ENCODE results near the gene MYH15.

MYH15 gene

DNA sequence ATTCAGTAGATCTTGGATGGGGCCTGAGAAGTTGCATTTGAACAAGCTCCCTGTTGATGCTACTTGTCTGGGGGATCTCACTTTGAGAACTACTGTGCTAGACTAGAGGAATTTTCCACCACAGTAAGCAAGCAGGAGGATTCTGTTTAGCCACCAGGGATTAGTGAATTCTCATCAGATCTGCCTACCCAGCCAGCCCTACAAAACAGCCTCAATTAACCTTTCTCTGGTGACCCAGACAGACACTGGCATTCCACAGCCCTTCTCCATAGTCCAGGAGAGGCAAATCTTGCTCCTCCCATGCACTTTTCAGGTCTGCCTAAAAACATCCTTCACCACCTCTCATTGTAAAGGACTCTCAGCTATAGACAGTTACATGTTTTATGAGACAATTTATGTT is 16.7 kb upstream of the MYH15 start:
- TF ChIP-seq JUND (IDR thresholded peaks at IDR 0.05; ENCODE audit: low read depth): no peak
- DNase-seq (ENCODE audit: low read depth in 1 of 2, low spot score in 1 of 2): no peak
- in situ Hi-C loops (cut with HindIII; ENCODE audit: low pct_unique_long_range_greater_than_20kb, low sequenced_read_pairs): no loop called here

DNA sequence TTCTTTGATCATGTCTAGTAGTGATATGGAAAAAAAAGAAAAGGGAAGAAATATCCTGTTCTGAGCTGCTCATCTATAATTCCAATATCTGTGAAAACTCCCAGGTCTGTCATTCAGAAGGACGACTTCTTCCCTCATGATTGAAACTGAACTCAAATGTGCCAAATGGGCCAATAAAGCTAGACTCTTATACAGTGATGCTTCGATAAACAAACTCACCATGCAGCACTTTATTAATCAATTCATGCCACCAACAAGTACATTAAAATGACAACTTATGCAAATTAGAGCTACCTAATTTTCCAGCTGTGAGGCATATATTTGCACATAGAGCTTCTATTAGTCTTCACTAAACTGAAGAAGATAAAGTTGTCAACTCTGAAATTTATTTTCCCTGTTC is 15.6 kb upstream of the MYH15 start:
- TF ChIP-seq JUND (IDR thresholded peaks at IDR 0.05; ENCODE audit: low read depth): no peak
- DNase-seq (ENCODE audit: low read depth in 1 of 2, low spot score in 1 of 2): no peak
- in situ Hi-C loops (cut with HindIII; ENCODE audit: low pct_unique_long_range_greater_than_20kb, low sequenced_read_pairs): no loop called here

DNA sequence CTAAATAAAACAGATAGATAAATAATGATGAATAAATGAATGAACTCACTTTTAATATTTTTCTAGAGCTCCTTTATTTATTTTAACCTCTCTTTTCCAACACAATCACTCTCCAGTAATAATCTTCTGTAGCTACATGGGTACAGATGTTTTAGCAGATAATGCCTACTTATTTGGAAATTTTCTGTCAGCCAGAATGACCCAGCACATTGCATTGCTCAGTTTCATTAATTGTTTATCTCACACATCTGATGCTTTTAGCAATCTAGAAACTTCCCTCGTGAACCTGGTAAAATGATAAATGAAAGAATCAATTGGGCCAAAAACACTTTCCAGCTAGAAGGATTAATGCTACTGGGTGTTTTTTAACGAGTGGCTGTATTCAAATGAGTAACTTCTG is 14.9 kb upstream of the MYH15 start:
- DNase-seq (ENCODE audit: low read depth in 1 of 2, low spot score in 1 of 2): no peak
- in situ Hi-C loops (cut with HindIII; ENCODE audit: low pct_unique_long_range_greater_than_20kb, low sequenced_read_pairs): no loop called here
- no peak for TF ChIP-seq JUND (IDR thresholded peaks at IDR 0.05; ENCODE audit: low read depth)

DNA sequence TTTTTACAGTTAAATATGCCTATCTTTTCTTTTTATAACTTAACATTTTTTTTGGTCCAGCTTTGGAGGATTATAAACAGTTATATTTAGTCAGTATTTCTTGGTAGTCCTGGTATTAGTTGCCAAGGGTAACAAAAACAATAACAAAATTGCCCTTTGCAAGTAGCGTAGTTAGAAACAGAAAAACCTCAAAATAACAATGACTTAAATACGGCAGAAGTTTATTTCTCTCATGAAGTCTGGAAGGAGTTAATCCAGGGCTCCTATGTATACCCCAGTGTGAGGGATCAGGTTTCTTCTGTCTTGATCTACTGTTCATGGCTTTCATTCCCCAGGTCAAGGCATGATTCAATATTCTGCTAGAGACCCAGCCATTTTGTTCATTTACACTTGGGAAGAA is 14.1 kb upstream of the MYH15 start:
- TF ChIP-seq JUND (IDR thresholded peaks at IDR 0.05; ENCODE audit: low read depth): no peak
- DNase-seq (ENCODE audit: low read depth in 1 of 2, low spot score in 1 of 2): no peak
- in situ Hi-C loops (cut with HindIII; ENCODE audit: low pct_unique_long_range_greater_than_20kb, low sequenced_read_pairs): no loop called here

DNA sequence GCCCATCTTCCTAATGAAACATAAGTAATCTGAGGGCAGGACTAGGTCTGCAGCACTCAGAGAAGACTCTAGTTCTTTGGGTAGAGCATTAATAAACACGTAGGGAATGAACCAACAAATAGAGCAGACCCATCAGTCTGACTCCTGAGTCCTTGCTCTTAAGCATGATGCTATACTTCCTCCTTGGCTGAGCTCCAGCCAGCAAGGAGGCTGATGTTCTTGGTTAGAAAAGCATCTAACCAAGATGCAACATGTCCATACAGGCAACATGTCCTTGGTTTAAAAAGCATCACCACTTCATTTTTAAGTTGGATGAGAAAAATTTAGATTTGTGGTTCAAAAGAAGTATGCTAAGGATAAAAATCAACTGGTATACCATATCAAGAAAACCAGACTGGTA is 8.5 kb upstream of the MYH15 start:
- DNase-seq (ENCODE audit: low read depth in 1 of 2, low spot score in 1 of 2): peak in 1 of 2 experiments; percentile 12
- in situ Hi-C loops (cut with HindIII; ENCODE audit: low pct_unique_long_range_greater_than_20kb, low sequenced_read_pairs): no loop called here
- no peak for TF ChIP-seq JUND (IDR thresholded peaks at IDR 0.05; ENCODE audit: low read depth)

DNA sequence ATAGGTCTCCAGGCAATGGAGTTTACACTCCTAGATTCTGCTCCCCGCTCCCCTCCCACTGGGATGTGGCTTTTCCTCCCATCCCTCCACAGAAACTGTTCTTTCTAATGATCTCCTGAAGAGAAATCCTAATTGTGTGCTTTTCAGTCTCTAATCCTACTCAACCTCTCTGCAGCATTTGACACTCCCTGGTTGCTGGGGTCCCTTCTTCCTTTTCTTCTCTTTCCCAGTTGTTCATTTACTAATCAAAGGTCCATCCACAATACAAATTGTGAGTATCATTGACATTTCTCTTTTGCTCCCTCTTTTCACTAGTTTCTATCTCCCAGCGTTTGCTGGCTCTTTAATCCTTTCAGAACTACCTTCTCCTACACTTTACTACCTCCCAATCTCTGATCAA is 6.5 kb upstream of the MYH15 start:
- no peak for DNase-seq (ENCODE audit: low read depth in 1 of 2, low spot score in 1 of 2)
- in situ Hi-C loops (cut with HindIII; ENCODE audit: low pct_unique_long_range_greater_than_20kb, low sequenced_read_pairs): no loop called here
- TF ChIP-seq JUND (IDR thresholded peaks at IDR 0.05; ENCODE audit: low read depth): no peak

DNA sequence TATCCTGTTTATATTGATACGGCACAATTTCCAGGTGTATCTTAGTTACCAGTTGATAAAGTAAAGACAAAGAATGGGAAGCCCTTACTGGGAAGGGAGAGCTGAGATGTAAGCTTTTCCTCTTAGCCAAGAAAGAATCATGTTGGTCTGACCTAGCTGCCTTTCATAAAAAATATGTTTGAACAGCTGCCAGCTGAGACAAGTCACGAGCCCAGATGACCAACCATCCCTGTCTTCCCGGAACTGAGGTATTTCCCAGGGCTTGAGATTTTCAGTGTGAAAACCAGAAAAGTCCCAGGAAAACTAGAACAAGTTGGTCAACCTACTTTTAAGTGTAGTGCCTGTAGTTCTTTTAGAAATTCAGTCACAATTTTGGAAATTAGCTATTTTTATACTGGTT is 3.6 kb upstream of the MYH15 start:
- in situ Hi-C loops (cut with HindIII; ENCODE audit: low pct_unique_long_range_greater_than_20kb, low sequenced_read_pairs): no loop called here
- DNase-seq (ENCODE audit: low read depth in 1 of 2, low spot score in 1 of 2): no peak
- TF ChIP-seq JUND (IDR thresholded peaks at IDR 0.05; ENCODE audit: low read depth): no peak

DNA sequence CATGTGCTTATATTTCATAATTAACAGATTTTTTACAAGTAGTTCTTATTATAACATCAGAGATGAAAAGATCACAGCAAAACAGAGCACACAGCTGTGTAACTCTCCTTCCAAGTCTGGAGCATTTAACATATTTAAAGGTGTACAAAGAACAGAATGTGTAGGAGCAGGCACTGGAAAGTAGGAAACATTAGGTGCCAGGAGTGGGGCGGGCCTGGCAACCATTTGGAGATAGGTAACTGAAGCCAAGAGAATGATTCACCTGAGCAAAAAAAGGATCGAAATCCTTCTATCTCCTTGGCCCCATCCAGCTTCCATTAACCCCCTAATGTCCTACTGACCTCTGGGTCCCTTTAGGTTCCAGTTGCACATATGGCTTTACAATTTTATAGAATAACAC is 2.3 kb upstream of the MYH15 start:
- no peak for DNase-seq (ENCODE audit: low read depth in 1 of 2, low spot score in 1 of 2)
- no peak for TF ChIP-seq JUND (IDR thresholded peaks at IDR 0.05; ENCODE audit: low read depth)
- in situ Hi-C loops (cut with HindIII; ENCODE audit: low pct_unique_long_range_greater_than_20kb, low sequenced_read_pairs): no loop called here

DNA sequence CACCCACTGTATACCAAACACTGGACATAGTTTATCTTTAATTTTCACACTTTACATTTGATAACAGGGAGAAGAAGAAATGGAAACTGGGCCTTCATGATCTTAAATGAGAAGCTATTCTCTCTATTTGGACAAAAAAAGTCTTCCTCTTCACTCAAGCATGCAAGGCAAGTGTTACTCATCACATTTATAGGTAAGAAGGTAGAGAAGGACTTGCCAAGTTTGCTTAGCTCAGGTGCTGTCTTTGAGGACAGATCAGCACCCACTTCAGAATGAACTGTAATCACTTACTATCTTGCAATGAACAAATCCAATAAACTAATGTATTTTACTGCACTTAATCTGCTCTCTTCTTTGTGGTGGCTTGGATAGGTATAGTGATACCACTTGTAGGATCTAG is 1.1 kb upstream of the MYH15 start:
- no peak for DNase-seq (ENCODE audit: low read depth in 1 of 2, low spot score in 1 of 2)
- TF ChIP-seq JUND (IDR thresholded peaks at IDR 0.05; ENCODE audit: low read depth): no peak
- in situ Hi-C loops (cut with HindIII; ENCODE audit: low pct_unique_long_range_greater_than_20kb, low sequenced_read_pairs): no loop called here

DNA sequence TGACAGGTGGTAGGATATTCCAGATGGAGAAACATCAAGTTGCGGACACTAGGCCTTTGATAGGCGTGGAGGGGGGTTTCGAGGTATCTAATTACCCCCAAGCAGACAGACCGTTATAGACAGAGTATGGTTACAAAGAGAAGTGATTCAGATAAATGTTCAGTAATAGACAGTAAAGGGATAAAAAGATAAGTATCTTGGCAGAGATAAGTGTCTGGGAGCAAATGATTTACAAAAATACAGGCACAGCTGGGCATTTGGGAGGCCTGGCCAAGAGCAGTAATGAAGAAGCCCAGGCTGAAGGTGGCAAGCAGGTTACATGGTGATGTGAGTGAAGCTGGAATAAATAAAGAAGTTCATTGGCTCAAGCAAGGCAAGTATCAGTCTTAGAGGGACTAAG is 659 bp upstream of the MYH15 start:
- DNase-seq (ENCODE audit: low read depth in 1 of 2, low spot score in 1 of 2): no peak
- in situ Hi-C loops (cut with HindIII; ENCODE audit: low pct_unique_long_range_greater_than_20kb, low sequenced_read_pairs): no loop called here
- no peak for TF ChIP-seq JUND (IDR thresholded peaks at IDR 0.05; ENCODE audit: low read depth)

DNA sequence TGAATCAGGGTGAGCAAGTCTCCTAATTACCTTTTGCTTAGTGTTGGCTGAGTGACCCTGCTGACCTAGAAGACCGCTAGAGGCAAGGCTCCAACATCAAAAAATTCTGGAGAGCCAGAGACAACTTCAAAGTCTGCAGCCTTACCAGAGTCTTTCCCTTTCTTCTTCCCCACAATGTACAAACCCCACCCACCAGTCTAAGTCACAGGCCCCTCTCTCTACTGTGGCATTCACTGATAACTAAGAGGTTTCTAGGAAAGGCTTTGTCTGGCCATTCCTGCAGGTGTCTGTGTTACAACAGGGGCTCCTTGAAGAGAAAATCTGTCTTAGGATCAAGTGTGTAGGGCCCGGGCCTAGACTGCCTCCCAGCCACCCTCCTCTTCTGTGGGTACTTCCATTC is 525 bp downstream of the MYH15 start:
- no peak for TF ChIP-seq JUND (IDR thresholded peaks at IDR 0.05; ENCODE audit: low read depth)
- DNase-seq (ENCODE audit: low read depth in 1 of 2, low spot score in 1 of 2): no peak
- in situ Hi-C loops (cut with HindIII; ENCODE audit: low pct_unique_long_range_greater_than_20kb, low sequenced_read_pairs): no loop called here

DNA sequence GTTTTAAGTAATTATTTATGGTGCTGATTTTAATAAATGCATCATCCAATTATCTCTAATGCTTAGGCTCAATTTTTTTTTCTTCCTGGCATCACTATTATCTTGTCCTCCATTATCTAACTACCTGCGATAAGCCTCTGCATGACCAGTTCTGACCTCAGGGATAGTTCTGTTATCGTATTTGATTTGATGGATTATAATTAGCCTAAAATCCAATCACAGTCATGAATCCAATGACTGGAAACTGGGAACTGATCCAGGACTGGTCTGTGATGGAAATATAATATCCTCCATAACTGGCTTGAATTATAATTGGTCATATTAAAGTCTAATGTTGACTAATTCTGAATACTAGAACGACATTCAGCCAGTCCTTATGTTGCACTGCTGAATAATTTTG is 1.1 kb downstream of the MYH15 start:
- in situ Hi-C loops (cut with HindIII; ENCODE audit: low pct_unique_long_range_greater_than_20kb, low sequenced_read_pairs): no loop called here
- TF ChIP-seq JUND (IDR thresholded peaks at IDR 0.05; ENCODE audit: low read depth): no peak

DNA sequence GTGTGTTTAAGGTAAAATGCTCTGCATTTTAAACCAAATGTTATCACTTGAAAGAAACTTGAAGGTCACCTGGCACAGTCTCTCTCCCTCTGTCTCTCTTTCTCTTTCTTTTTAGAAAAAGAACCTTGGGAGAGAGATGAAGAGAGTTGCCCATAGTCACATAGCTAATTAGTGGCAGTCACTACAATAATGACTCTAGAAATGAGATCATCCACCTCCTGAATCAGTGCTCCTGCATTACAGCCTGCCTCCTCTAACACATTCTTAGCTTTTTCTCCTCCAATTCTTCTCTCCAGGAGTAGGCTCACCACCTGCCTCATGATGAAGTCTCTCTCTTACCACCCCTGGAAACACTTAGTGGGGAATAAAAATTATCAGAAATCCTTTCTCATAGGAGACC is 2.5 kb downstream of the MYH15 start:
- DNase-seq (ENCODE audit: low read depth in 1 of 2, low spot score in 1 of 2): no peak
- TF ChIP-seq JUND (IDR thresholded peaks at IDR 0.05; ENCODE audit: low read depth): no peak
- in situ Hi-C loops (cut with HindIII; ENCODE audit: low pct_unique_long_range_greater_than_20kb, low sequenced_read_pairs): no loop called here

More for the DNA sequence above, 1.1 kb downstream of the MYH15 start:
- no peak for DNase-seq (ENCODE audit: low read depth in 1 of 2, low spot score in 1 of 2)

DNA sequence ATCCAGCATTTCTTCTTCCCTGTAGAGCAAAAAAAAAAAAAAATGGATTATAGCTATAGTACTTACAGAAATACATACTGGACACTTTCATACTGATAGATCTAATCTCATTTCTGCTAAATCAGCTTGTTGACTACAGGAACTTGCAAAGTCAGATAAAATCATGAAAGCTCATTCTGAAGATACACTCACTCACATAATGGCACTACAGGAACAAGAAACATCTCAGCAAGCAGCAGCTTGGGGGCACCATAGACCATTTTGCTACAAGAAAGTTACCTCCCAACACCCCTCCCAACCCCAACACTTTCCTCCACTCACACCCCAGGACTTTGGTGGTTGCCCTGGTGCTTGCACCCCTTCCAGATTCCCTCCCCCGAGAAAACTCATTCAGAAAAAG is 4.6 kb downstream of the MYH15 start:
- TF ChIP-seq JUND (IDR thresholded peaks at IDR 0.05; ENCODE audit: low read depth): no peak
- in situ Hi-C loops (cut with HindIII; ENCODE audit: low pct_unique_long_range_greater_than_20kb, low sequenced_read_pairs): no loop called here
- no peak for DNase-seq (ENCODE audit: low read depth in 1 of 2, low spot score in 1 of 2)

DNA sequence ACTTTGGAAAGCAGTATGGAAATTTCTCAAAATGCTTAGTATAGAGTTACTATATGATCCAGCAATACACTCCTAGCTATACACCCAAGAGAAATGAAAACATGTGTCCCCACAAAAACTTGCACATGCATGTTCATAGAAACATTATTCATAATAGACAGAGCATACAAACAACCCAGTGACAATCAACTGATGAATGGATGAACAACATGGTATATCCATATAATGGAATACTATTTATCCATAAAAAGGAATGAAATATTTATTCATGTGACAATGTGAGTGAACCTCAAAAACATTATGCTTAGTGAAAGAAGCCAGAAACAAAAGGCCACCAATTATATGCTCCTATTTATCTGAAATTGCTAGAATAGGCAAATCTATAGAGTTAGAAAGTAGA is 6.7 kb downstream of the MYH15 start:
- in situ Hi-C loops (cut with HindIII; ENCODE audit: low pct_unique_long_range_greater_than_20kb, low sequenced_read_pairs): no loop called here
- TF ChIP-seq JUND (IDR thresholded peaks at IDR 0.05; ENCODE audit: low read depth): no peak
- no peak for DNase-seq (ENCODE audit: low read depth in 1 of 2, low spot score in 1 of 2)

Data from T47D (cell line).